ENCODE measurements around the gene LRRC49.

GRCh38 chr15:71056111-71056510 lies 163.5 kb downstream of the LRRC49 start:
- TF ChIP-seq CTCF (IDR thresholded peaks at IDR 0.05) (no peak), POLR2A (IDR thresholded peaks at IDR 0.05; ENCODE audit: low read depth) (no peak), POLR2AphosphoS5 (IDR thresholded peaks at IDR 0.05) (no peak)

Data from esophagus muscularis mucosa (tissue), 3 donors.